ENCODE measurements around the gene GALK2.

- no peak for TF ChIP-seq CTCF (conservative IDR thresholded peaks at IDR 0.05; ENCODE audit: low read depth, low read length)
- peak; percentile 52 for TF ChIP-seq RCOR1 (IDR thresholded peaks at IDR 0.05; ENCODE audit: insufficient replicate concordance, low read length)
- TF ChIP-seq USF2 (IDR thresholded peaks at IDR 0.05; ENCODE audit: low read depth, low read length) = 0 out of 2 replicates have a peak, but pooled peaks have one; percentile 5
- peak; percentile 86 for TF ChIP-seq POLR2A (IDR thresholded peaks at IDR 0.05; ENCODE audit: low read depth, low read length)
- TF ChIP-seq SMC3 (IDR thresholded peaks at IDR 0.05; ENCODE audit: low read depth, low read length) = 0 out of 2 replicates have a peak, but pooled peaks have one; percentile 1
- TF ChIP-seq MAFK (IDR thresholded peaks at IDR 0.05; ENCODE audit: low read depth, low read length) = 0 out of 2 replicates have a peak, but pooled peaks have one; percentile 1
- no peak for TF ChIP-seq RAD21 (IDR thresholded peaks at IDR 0.05; ENCODE audit: low read length)
- no peak for TF ChIP-seq CEBPB (IDR thresholded peaks at IDR 0.05; ENCODE audit: low read depth, low read length)
- 0 out of 2 replicates have a peak, but pooled peaks have one; percentile 39 for TF ChIP-seq RFX5 (IDR thresholded peaks at IDR 0.05; ENCODE audit: low read depth, low read length)
- peak; percentile 42; the same call in 1 of the 2 replicates for TF ChIP-seq CHD1 (IDR thresholded peaks at IDR 0.05; ENCODE audit: low read depth, low read length)
- TF ChIP-seq FOS (IDR thresholded peaks at IDR 0.05; ENCODE audit: low read depth, low read length) = no peak
Observed at GRCh38 chr15:49155110-49155833, 14.8 kb upstream of the GALK2 start, which contains the start of gene COPS2.
